Airway epithelial cell (primary cell): ENCODE results near the gene SPEM3. TPM values are rescaled to one million over a fixed set of nuclear protein-coding genes. Genes with fewer than 3 reads are reported as not detected.

Source experiments
- total RNA-seq: library from RNA; depleted of rRNA; stranded (reverse); fragments of >200 nt; gene quantifications from 2 replicates; pipeline ENCODE4 v1.2.3, GENCODE V29; 2015

The SPEM3 gene
- not detected in 2 replicates for total RNA-seq

GRCh38 chr17:7428557-7428956 is at the start of gene SPEM3:
Gene SPEM3 (plus strand): TSS chr17:7428857. CDS start chr17:7428903, 46 bp downstream.

GRCh38 chr17:7380855-7381683 is 47.6 kb upstream of the SPEM3 start, which contains the start of gene TNK1:
Gene TNK1 (plus strand): TSS chr17:7381089. CDS start chr17:7382927, 1,838 bp downstream.

GRCh38 chr17:7394452-7395191 is 34.0 kb upstream of the SPEM3 start, which contains the start of gene PLSCR3:
Gene PLSCR3 (minus strand): TSS chr17:7394525. CDS start chr17:7394110, 415 bp downstream.

GRCh38 chr17:7403977-7404736 is 24.5 kb upstream of the SPEM3 start, which contains the start of gene TMEM256:
Gene TMEM256 (minus strand): TSS chr17:7404097. CDS start chr17:7404084, 13 bp downstream.

GRCh38 chr17:7407485-7408251 is 21.0 kb upstream of the SPEM3 start, which contains the start of gene NLGN2:
Gene NLGN2 (plus strand): TSS chr17:7407845. CDS start chr17:7408256, 411 bp downstream.

GRCh38 chr17:7419819-7420610 is 8.6 kb upstream of the SPEM3 start, which contains the start of gene SPEM1:
Gene SPEM1 (plus strand): TSS chr17:7420324. CDS start chr17:7420385, 61 bp downstream.

GRCh38 chr17:7425316-7425715 is 3.3 kb upstream of the SPEM3 start, which contains the start of gene SPEM2:
Gene SPEM2 (plus strand): TSS chr17:7425616. CDS start chr17:7425689, 73 bp downstream.

GRCh38 chr17:7439462-7440112 is 10.9 kb downstream of the SPEM3 start, which contains the start of gene FGF11:
Gene FGF11 (plus strand): TSS chr17:7439512. CDS start chr17:7439621, 109 bp downstream.

GRCh38 chr17:7444682-7445618 is 16.3 kb downstream of the SPEM3 start, which contains the start of gene CHRNB1:
Gene CHRNB1 (plus strand): TSS chr17:7445061. CDS start chr17:7445128, 67 bp downstream.

GRCh38 chr17:7479213-7480088 is 50.8 kb downstream of the SPEM3 start, which contains the start of gene ZBTB4:
Gene ZBTB4 (minus strand): TSS chr17:7479631. CDS start chr17:7466801, 12,830 bp downstream.

GRCh38 chr17:7481275-7481674 is 52.6 kb downstream of the SPEM3 start, which contains the start of gene SLC35G6:
Gene SLC35G6 (plus strand): TSS chr17:7481446. CDS start chr17:7481517, 71 bp downstream.

Other genes starting within 250 kb of the SPEM3 start
- gene ASGR1, start 249.5 kb upstream of the SPEM3 start, total RNA-seq = 0.21 TPM in 1 of 2 replicates, not detected in the other
- 4.4 and 6.6 TPM in 2 replicates for gene DLG4, start 209.0 kb upstream of the SPEM3 start, total RNA-seq
- gene ACADVL, start 208.9 kb upstream of the SPEM3 start, total RNA-seq = 364 and 375 TPM in 2 replicates
- gene DVL2, start 194.3 kb upstream of the SPEM3 start, total RNA-seq = 44.9 and 52.6 TPM in 2 replicates
- 33.1 and 35.1 TPM in 2 replicates for gene PHF23, start 189.4 kb upstream of the SPEM3 start, total RNA-seq
- 309 and 347 TPM in 2 replicates for gene GABARAP, start 186.4 kb upstream of the SPEM3 start, total RNA-seq
- gene CTDNEP1, start 177.1 kb upstream of the SPEM3 start, total RNA-seq = 21.6 and 47.5 TPM in 2 replicates
- gene ELP5, start 176.6 kb upstream of the SPEM3 start, total RNA-seq = 38.4 and 42.1 TPM in 2 replicates
- gene CLDN7, start 166.4 kb upstream of the SPEM3 start, total RNA-seq = 86.7 and 132 TPM in 2 replicates
- 0.14 and 0.56 TPM in 2 replicates for gene SLC2A4, start 147.1 kb upstream of the SPEM3 start, total RNA-seq
- 0.51 and 0.63 TPM in 2 replicates for gene YBX2, start 134.2 kb upstream of the SPEM3 start, total RNA-seq
- 554 and 701 TPM in 2 replicates for gene EIF5A, start 121.2 kb upstream of the SPEM3 start, total RNA-seq
- 50.8 and 66.1 TPM in 2 replicates for gene GPS2, start 113.5 kb upstream of the SPEM3 start, total RNA-seq
- gene NEURL4, start 99.5 kb upstream of the SPEM3 start, total RNA-seq = 13.4 and 22.5 TPM in 2 replicates
- gene ACAP1, start 92.3 kb upstream of the SPEM3 start, total RNA-seq = 0.42 and 0.78 TPM in 2 replicates
- gene KCTD11, start 76.7 kb upstream of the SPEM3 start, total RNA-seq = 48.4 and 61.1 TPM in 2 replicates
- gene TMEM95, start 73.7 kb upstream of the SPEM3 start, total RNA-seq = not detected in 2 replicates
- 13.0 and 15.8 TPM in 2 replicates for gene TNK1, start 47.8 kb upstream of the SPEM3 start, total RNA-seq
- gene PLSCR3, start 34.3 kb upstream of the SPEM3 start, total RNA-seq = 64.6 and 96.0 TPM in 2 replicates
- gene TMEM256, start 24.8 kb upstream of the SPEM3 start, total RNA-seq = 117 and 202 TPM in 2 replicates
- gene NLGN2, start 21.0 kb upstream of the SPEM3 start, total RNA-seq = 6.0 and 8.9 TPM in 2 replicates
- not detected in 2 replicates for gene SPEM1, start 8.5 kb upstream of the SPEM3 start, total RNA-seq
- not detected in 2 replicates for gene SPEM2, start 3.2 kb upstream of the SPEM3 start, total RNA-seq
- 29.6 and 33.5 TPM in 2 replicates for gene TMEM102, start 6.6 kb downstream of the SPEM3 start, total RNA-seq
- 18.3 and 32.1 TPM in 2 replicates for gene FGF11, start 10.7 kb downstream of the SPEM3 start, total RNA-seq
- gene CHRNB1, start 16.2 kb downstream of the SPEM3 start, total RNA-seq = 10.9 and 11.0 TPM in 2 replicates
- 29.5 and 46.1 TPM in 2 replicates for gene ZBTB4, start 50.8 kb downstream of the SPEM3 start, total RNA-seq
- not detected in 2 replicates for gene SLC35G6, start 52.6 kb downstream of the SPEM3 start, total RNA-seq
- 62.4 and 64.9 TPM in 2 replicates for gene POLR2A, start 55.5 kb downstream of the SPEM3 start, total RNA-seq
- gene TNFSF12, start 120.2 kb downstream of the SPEM3 start, total RNA-seq = 4.2 and 10.8 TPM in 2 replicates
- gene TNFSF13, start 129.9 kb downstream of the SPEM3 start, total RNA-seq = 4.4 and 5.1 TPM in 2 replicates
- 44.8 and 62.7 TPM in 2 replicates for gene SENP3, start 133.1 kb downstream of the SPEM3 start, total RNA-seq
- gene CD68, start 150.8 kb downstream of the SPEM3 start, total RNA-seq = 14.8 and 21.2 TPM in 2 replicates
- 147 and 153 TPM in 2 replicates for gene MPDU1, start 155.0 kb downstream of the SPEM3 start, total RNA-seq
- gene SOX15, start 161.2 kb downstream of the SPEM3 start, total RNA-seq = 162 and 173 TPM in 2 replicates
- gene FXR2, start 186.0 kb downstream of the SPEM3 start, total RNA-seq = 39.4 and 49.4 TPM in 2 replicates
- gene SAT2, start 199.0 kb downstream of the SPEM3 start, total RNA-seq = 25.9 and 36.9 TPM in 2 replicates
- 0.28 and 0.51 TPM in 2 replicates for gene SHBG, start 201.3 kb downstream of the SPEM3 start, total RNA-seq
- not detected in 2 replicates for gene ATP1B2, start 222.1 kb downstream of the SPEM3 start, total RNA-seq